Stimulated activated CD4-positive, alpha-beta T cell treated with anti-CD3 and anti-CD28 coated beads, TNF-alpha, amount 100 ng/mL, for 1 hour (primary cell): ENCODE results near the gene GNMT.
"Not testable (repeated sequence)": the region's sequence is repeated elsewhere in the genome, so short reads cannot be mapped to it uniquely, and the experiment has no call there.

Experiments
- DNase-seq, 3 donors: peaks; one replicate each; pipeline ENCODE4 v3.0.0-alpha.2; 2020; ENCODE audit warnings: low read depth in 3 of 3, low spot score in 1 of 3

GNMT gene

GRCh38 chr6:42940493-42941045 is 20.0 kb upstream of the GNMT start:
- DNase-seq, result no peak

GRCh38 chr6:42941356-42941755 is 19.2 kb upstream of the GNMT start:
- DNase-seq, result not testable (repeated sequence)

- DNase-seq, result no peak
These were observed 18.1 kb upstream of the GNMT start for GRCh38 chr6:42942444-42942843.

- no peak for DNase-seq
These were observed 12.6 kb upstream of the GNMT start for GRCh38 chr6:42947950-42948349.

GRCh38 chr6:42952389-42952788 is 8.2 kb upstream of the GNMT start:
- no peak for DNase-seq

GRCh38 chr6:42954405-42954804 is 6.1 kb upstream of the GNMT start:
- DNase-seq, result not testable (repeated sequence)

GRCh38 chr6:42958125-42958524 is 2.4 kb upstream of the GNMT start:
- no peak for DNase-seq

GRCh38 chr6:42959917-42960242 is 674 bp upstream of the GNMT start:
- no peak for DNase-seq

- DNase-seq, result no peak
These were observed 491 bp downstream of the GNMT start for GRCh38 chr6:42961020-42961470.

- DNase-seq, result no peak
These were observed 1.5 kb downstream of the GNMT start for GRCh38 chr6:42962096-42962495.

GRCh38 chr6:42962502-42963178 is 2.1 kb downstream of the GNMT start:
- DNase-seq, result no peak

- DNase-seq, result no peak
These were observed 2.8 kb downstream of the GNMT start for GRCh38 chr6:42963179-42963854.

- no peak for DNase-seq
These were observed 3.5 kb downstream of the GNMT start for GRCh38 chr6:42963855-42964605.

GRCh38 chr6:42966571-42966970 is 6.0 kb downstream of the GNMT start:
- DNase-seq, result no peak

GRCh38 chr6:42967228-42967627 is 6.7 kb downstream of the GNMT start:
- DNase-seq, result no peak

GRCh38 chr6:42968126-42968701 is 7.7 kb downstream of the GNMT start:
- no peak for DNase-seq

GRCh38 chr6:42968783-42969182 is 8.2 kb downstream of the GNMT start:
- DNase-seq, result no peak

- no peak for DNase-seq
These were observed 8.9 kb downstream of the GNMT start for GRCh38 chr6:42969431-42969830.

GRCh38 chr6:42969934-42970333 is 9.4 kb downstream of the GNMT start:
- DNase-seq, result no peak

GRCh38 chr6:42970871-42971612 is 10.5 kb downstream of the GNMT start:
- DNase-seq, result no peak

GRCh38 chr6:42971746-42972327 is 11.3 kb downstream of the GNMT start:
- DNase-seq, result no peak
